HG03175 (cell line): ENCODE measurements around the gene SETX.

Experiments
- ATAC-seq: cut with Tn5 transposase; IDR thresholded peaks from one replicate; pipeline ENCODE4 v1.9.1; 2021; ENCODE audit warnings: mild to moderate bottlenecking, moderate library complexity; ENCODE audit not compliant: unreplicated experiment

The SETX gene

DNA sequence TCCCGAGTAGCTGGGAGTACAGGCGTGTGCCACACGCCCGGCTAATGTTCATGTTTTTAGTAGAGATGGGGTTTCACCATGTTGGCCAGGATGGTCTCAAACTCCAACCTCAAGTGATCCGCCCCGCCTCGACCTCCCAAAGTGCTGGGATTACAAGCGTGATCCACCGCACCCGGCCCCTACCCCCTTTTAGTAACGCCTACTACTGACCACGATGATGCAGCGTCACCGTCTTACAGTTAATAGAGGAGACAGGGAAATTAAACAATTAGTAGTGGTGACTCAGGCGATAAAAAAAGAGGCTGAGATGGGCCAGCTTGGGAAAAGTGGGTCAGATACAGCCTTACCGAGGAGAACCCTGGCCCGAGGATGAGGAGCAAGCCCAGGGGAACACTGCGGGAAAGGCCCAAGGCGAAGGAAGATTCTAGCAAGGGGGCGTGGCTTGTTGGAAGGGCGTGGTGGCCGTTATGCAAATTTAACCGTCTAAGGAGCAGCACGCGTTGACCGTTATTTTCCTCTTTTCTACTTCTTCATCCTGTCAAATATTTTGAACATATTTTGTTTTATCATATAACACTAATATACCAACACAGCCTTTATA, 1.6 kb upstream of the SETX start:
- ATAC-seq, result no peak

DNA sequence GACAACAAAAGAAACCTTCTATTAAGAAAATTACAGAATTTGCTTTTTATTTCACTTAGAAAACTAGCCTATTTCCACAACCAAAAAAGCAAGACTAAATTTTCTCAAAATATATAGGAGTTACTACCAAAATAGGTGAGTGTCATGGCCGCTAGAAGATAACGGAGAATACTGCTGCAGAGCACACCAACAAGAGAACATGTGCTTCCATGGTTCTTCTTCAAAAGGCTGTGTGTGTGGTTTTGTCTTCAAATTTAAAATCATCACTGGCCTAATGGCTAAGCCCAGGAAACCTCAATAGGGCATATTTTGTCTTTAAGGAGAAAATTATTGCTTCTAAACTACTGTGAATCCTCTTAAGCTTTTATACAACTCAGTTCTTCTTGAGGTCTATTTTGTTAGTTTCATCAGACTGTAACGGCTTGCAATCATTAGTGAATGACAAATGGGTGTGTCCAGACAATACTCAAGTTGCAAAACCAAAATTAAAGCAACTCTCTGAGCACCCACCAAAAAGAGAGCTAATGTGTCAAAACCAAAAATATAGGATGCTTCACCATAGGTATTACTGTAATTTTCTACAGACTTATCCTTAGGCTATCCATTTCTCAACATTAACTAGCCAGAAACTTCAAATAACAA, 3.3 kb downstream of the SETX start:
- ATAC-seq, result no peak

DNA sequence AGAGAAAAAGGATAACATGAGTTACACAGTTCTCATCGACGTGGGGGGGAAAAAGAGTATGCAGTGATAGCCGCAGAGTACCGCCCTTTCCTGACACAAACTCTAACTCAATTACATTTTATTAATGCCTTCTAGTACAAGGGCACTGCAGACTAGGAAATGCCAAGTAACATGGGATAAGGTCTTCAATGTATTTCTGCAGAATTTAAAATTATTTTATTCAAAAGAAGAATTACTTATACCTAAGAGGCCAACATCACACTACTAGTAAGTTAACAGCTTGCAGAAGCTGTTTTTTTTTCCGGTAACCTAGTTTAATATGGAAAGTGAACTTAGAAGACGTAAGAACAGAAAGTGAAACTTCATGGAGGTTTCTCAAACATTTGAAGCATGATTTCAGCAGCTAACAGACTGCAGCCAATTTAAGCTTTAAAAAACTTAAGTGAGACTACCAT, 3.9 kb downstream of the SETX start:
- no peak for ATAC-seq

DNA sequence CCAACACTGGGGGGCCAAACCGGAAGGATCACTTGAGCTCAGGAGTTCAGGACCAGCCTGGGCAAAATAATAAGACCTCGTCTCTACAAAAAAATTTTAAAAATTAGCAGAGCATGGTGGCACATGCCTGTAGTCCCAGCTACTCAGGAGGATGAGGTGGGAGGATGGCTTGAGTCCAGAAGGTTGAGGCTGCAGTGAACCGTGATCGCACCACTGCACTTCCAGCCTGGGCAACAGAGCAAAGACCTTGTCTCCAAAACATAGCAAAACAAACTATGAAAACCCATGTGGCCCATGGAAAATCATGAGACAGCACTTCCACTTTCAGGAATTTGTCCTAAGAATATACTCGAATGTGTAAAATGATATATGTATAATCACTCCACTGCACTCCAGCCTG, 6.1 kb downstream of the SETX start:
- ATAC-seq, result no peak

DNA sequence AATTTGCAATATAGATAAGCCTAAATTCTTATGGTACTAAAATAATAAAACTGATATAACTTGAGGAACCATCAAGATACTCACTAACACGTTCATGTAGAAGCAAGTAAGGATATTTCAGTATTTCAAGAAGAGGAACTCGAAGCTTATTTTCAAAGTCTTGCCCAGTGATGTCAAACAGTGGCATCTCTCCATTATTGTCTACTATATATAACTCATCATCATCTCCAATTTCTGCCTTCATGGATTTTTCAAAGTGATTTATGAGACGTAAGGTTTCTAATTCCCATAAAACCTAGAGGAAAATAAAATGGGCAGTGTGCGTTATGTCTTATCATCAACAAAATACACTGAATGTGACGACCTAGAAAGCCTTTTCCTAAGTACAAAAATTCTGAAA, 8.6 kb downstream of the SETX start:
- ATAC-seq, result no peak

DNA sequence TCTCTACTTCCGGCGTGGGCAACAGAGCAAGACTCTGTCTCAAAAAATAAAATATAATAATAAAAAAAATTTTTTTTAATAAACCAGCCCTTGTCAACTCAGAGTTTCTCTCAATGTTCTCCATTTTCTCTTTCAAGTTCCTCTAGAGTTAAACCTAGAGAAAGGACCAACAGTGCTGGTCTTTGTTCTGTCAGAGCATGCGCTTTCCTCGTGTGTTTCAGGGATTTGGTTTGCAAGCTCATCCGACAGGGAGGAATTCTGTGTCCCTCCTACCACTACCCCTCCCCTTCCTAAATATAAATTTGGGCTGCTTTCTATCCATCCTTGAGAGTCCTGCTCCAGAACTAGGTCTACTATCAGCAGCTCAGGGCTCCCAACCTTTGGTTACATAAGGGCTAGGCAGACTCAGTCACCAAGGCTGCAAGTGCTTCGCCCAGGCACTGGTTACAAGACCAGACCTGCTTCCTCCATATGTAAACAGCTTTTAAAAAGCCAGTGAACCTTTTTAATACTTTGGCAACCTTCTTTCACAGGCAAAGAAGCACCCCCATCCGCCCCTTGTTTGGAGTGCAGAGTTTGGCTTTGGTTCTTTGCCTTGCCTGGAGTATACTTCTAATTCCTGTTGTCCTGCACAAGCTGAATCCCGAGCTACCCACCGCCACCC, 13.5 kb downstream of the SETX start:
- ATAC-seq, result no peak

DNA sequence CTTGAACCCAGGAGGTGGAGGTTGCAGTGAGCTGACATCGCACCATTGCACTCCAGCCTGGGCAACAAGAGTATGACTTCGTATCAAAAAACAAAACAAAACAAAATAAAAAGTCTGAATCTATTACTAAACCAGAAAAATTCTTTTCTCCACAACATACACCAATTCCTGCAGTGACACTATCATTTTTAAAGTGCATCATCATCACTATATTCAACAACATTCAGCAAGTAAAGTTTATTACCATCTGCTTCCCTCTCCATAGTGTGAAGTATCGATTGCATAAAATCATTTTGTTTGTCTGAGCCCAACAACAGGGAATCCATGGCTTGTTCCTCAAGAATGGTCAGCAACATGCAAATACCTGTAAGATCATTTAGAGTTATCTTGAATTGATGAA, 20.4 kb downstream of the SETX start:
- no peak for ATAC-seq

DNA sequence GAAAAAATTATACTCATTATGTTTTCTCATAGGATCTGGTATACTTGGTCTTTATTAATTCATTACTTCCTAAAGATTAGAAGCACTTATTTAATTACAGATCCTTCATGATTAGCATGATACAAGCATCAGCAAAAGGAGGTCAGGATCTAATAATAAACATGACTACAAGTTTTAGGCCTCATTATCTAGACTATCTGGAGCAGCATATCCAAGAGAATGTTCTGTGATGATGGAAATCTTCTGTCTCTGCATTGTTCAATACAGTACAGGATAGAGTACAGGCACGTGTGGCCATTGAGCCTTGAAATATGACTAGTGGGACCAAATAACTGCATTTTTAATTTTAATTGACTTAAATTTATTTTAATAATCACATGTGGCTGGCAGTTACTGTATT, 21.2 kb downstream of the SETX start:
- no peak for ATAC-seq

DNA sequence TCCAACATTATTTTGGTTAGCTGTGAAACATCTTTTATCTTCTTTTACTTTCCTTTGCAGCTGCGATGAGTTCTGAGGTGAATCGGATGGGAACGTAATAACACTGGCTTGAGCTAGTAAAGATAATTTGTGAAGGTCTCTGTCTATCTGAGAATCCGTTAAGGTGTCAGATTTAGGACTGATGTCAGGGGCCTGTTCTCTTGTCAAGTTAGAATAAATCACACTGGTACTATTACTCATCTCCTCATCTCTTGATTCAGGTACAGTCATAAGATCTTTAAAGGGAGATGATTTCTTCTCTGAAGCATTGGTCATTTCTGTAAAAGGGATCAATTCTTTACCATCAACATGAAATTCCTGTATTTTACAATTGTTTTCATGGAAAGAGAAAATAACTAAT, 26.2 kb downstream of the SETX start:
- no peak for ATAC-seq

DNA sequence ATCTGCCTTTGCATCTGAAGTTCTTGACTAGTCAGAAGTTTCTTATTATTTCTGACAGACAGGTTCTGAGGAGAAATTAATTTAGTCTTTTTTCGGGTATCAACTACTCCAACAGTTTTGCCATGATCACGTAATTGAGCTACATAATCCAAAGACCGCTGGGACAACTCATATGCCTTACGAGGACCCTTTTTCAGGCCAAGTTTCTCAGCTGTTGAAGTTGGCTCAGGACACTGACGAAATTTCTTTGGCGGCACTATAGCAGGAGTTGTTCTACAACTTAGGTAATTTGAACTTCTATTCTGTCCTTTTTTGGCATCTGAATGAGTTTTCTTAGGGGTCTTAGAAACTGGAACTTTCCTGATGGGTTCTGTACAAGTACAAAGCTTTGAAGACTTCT, 27.2 kb downstream of the SETX start:
- ATAC-seq, result no peak

DNA sequence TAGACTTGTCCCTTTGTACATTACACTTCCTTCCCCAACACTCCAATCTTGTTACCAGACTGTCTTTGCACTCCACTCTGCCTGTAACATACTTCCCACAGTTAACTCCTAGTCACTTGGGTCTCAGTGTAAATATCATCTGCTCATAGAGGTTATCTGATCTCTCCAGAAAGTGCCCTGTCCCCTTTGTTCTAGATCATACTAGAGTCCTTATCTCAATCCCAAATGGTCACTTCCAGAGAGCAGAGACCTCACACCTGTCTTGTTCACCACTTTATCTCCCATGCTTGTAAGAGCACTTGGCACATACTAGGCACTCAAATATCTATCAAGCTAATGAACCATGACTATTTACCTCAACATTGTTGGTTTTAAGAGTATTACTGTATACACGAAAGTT, 30.4 kb downstream of the SETX start:
- ATAC-seq, result no peak

DNA sequence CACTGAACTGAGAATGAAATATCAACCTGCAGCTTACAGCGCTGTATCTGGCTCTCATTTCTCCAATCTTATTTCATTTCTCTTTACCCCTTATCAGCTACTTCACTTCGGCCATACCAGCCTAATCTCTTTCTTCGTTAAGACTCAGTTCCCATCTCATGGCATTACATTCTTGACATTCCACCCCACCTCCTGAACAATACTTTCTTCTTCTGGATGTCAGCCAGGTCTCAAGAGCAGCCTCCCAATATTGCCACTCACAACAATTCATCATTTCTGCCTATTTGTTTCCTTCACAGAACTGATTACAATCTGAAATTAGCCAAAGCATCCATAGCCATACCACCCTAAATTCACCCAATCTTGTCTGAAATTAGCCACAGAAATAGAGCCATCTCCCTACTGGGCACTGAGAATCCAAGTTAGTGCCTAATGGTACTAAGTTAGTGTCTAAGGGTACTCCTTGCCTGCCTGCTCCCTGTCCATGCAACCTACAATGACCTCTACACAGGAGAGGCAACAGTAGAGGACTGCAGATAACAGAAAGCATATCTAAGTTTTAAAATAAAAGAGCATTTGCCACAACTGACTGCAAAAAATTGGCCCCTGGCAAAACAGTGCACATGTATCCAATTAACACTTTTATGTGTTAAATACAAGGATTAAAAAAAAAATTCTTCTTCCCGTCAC, 35.2 kb downstream of the SETX start:
- no peak for ATAC-seq

DNA sequence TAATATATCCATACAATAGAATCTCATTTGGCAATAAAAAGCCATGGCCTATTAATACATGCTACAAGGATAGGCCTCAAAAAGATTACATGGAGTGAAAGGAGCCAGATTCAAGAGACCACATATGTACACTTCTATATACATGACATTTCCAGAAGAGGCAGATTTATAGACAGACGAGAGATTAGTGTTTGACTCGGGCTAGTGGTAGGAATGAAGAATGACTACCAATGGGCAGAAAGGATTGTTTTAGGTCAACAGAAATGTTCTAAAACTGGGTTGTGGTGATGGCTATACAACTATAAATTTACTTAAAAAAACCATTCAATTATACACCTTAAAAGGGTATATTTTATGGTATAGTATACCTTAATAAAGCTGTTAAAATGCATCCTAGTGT, 41.9 kb downstream of the SETX start:
- no peak for ATAC-seq

DNA sequence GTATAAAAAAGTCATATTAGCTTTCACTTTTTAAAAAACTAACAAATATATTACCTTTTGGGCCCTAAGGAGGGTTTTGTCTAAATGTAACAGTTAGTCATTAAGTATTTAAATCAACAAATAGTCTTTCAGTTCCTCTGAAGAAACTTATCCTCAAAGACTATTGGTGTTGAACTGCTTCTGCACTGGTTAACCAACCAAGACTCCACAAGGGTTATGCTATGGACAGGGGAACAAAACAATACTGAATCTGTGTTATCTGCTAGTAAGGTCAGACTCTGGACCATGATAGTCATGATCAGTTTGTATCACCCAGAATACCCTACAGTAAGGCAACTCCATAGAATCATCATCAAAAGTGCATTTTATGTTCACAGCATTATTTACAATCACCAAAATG, 42.4 kb downstream of the SETX start:
- no peak for ATAC-seq

DNA sequence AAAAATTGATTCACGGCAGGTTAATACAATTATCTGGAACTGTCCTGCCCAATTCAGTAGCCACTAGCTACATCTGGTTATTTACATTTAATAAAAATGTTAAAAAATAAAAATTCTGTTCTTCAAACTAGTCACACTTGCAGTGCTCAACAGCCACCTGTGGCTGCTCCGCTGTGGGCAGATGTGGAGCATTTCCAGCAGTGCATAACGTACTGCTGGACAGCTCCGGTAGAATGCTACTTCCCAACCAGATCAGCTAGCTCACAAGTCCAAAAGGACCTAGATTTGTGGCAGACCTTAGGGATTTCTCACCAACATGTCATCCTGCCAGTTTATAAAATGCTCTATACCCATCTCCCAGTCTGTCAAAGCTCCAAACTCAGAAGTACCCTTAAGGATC, 42.8 kb downstream of the SETX start:
- no peak for ATAC-seq

DNA sequence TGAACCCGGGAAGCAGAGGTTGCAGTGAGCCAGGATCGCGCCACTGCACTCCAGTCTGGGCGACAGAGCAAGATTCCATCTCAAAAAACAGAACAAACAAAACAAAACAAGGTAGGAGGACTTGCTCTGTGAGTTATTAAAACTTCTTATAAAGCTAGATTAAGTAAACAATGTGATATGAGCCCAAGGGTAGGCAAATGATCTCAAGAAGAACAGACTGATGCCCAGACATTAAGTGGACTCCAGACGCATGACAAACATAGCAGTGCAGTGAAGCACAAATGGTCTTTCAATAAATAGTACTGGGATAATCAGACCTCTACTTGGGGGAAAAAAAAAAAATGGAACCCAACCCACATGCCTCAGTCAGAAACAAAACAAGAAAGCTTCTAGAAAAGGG, 45.7 kb downstream of the SETX start:
- ATAC-seq, result no peak

DNA sequence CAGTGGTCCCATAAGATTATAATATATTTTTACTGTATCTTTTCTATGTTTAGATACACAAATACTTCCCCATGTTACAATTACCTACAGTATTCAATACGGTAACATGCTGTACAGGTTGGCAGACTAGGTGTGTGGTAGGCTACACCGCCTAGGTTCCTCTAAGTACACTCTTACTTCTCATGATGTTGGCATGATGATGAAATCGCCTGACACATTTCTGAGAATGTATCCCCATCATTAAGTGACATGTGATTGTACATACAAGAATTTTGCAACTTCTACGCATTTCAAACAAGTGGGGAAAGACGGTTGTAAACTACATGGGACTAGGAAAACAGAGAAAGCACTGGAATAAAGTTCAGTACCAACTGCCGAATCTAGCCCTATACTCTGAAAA, 53.3 kb downstream of the SETX start:
- no peak for ATAC-seq

DNA sequence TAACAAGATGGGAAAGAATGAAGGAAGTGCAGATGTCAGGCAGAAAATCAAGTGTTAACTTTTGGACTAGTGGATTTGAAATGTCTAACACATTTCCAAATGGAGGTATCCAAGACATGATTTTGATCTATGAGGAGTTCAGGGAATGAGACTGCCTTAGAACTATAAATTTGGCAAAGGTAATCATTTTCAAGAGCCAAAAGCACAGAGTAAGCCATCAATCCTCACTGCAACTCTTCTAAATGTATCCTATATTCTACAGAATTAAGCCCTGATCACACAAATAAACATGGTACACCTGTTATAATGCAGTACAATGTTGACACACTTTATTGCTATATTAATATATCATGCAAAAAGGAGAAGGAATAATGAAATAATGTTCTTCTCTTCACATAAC, 55.6 kb downstream of the SETX start:
- ATAC-seq, result no peak

DNA sequence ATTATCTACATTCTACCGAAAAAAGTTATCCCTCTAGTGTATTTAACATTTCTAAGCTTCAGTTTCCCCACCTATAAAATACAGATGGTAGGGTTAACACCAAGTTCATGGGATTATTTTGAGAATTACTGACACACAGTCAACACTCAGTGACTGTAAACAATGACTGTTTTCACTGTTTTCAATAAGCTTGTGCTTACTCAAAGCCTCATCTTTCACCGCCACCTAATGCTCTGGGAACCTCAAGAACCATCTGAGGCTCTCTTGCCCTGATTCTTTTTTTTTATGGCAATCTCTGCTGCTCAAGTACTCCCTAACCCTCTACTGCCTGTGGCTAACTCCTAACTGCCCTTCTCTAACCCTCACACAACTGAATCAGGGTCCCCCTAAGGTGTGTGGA, 59.6 kb downstream of the SETX start:
- no peak for ATAC-seq

DNA sequence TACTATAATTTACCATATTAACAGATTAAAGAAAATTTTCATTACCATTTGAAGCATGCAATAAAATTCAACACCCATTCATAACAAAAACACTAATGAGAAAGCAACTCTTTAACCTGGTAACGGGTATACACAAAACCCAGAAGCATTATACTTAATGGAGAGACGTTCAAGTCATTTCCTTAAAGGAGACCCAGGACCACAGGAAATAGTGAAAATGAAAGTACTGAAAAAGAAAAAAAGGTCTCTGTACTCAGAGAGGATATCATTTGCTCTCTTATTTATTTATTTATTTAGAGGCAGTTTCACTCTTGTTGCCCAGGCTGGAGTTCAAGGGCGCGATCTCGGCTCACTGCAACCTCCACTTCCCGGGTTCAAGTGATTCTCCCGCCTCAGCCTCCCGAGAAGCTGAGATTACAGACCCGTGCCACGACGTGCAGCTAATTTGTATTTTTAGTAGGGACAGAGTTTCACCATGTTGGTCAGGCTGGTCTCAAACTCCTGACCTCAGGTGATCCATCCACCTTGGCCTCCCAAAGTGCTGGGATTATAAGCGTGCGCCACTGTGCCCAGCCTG, 61.6 kb downstream of the SETX start:
- ATAC-seq, result no peak

DNA sequence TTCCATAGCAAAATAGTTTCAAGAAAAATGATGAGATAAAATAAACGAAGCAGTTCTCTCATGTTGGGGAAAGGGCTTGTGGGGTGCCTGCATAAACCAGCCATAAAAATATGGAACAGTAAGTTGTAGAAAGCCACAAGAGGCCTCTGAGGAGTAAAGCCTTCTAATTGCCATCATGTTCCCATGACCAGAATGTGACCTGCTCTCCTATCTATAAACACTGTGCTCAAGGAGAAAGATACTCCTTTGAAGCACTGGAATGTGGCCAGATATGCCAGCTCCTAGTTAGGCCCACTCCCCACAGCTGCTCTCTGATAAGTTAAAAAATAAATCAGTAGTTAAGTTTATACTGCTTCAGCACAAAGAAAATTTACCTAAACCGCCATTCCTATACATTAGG, 65.8 kb downstream of the SETX start:
- no peak for ATAC-seq

DNA sequence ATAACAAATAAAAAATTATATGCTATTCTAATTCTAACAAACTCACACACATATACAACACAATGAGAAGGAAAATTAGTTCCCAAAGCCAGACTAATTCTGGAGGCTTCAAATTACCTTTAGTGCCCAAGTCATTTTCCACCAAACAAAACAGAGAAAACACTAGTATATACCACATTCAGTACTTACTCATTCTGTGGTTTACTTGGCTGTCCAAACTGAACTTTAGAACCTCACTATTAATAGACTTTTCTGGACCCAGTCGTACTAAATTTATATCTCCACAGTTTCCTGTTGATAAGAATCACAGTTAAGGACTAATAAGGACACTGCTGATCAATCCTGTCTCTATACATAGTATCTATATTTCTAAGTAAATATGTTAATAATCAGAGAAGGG, 66.4 kb downstream of the SETX start:
- no peak for ATAC-seq
